Smooth muscle cell (in vitro differentiated cells): ENCODE measurements around the gene PDP2. TPM values are rescaled to one million over a fixed set of nuclear protein-coding genes. Genes with fewer than 3 reads are reported as not detected.

Experiments
- DNase-seq: peaks from one replicate; lab custom pipeline; 2025; ENCODE audit not compliant: unreplicated experiment; lab: John Stamatoyannopoulos, UW
- H2AFZ ChIP-seq: fragments of 200-600 bp; sonication (generic); 2 replicates; pipeline ENCODE4 v1.6.0; 2016; ENCODE audit warnings: antibody characterized with exemption, low read depth, mild to moderate bottlenecking
- H3F3A ChIP-seq: fragments of 200-600 bp; sonication (generic); 2 replicates; pipeline ENCODE4 v1.6.0; 2017; ENCODE audit warnings: antibody characterized with exemption, low read depth
- H3K27ac ChIP-seq: fragments of 200-600 bp; sonication (generic); 2 replicates; pipeline ENCODE4 v1.5.1; 2016; ENCODE audit warnings: low read depth, mild to moderate bottlenecking
- H3K27me3 ChIP-seq: fragments of 200-600 bp; sonication (generic); 2 replicates; pipeline ENCODE4 v1.6.1; 2016; ENCODE audit warnings: low read depth, mild to moderate bottlenecking
- H3K36me3 ChIP-seq: fragments of 200-600 bp; sonication (generic); 2 replicates; pipeline ENCODE4 v1.5.1; 2016; ENCODE audit warnings: low read depth
- H3K4me1 ChIP-seq: fragments of 200-600 bp; sonication (generic); 2 replicates; pipeline ENCODE4 v1.5.1; 2016; ENCODE audit warnings: low read depth
- H3K4me2 ChIP-seq: fragments of 200-600 bp; sonication (generic); 2 replicates; pipeline ENCODE4 v1.6.0; 2016; ENCODE audit warnings: mild to moderate bottlenecking
- H3K4me3 ChIP-seq: fragments of 200-600 bp; sonication (generic); 2 replicates; pipeline ENCODE4 v1.5.1; 2016; ENCODE audit warnings: mild to moderate bottlenecking
- H3K79me2 ChIP-seq: fragments of 200-600 bp; sonication (generic); 2 replicates; pipeline ENCODE4 v1.6.0; 2016; ENCODE audit warnings: low read depth, mild to moderate bottlenecking
- H3K9ac ChIP-seq: fragments of 200-600 bp; sonication (generic); 2 replicates; pipeline ENCODE4 v1.6.0; 2016; ENCODE audit warnings: low read depth
- H3K9me3 ChIP-seq: fragments of 200-600 bp; sonication (generic); replicated peaks from 2 replicates; pipeline ENCODE4 v1.5.1; 2016; ENCODE audit warnings: low read depth
- H4K20me1 ChIP-seq: fragments of 200-600 bp; sonication (generic); 2 replicates; pipeline ENCODE4 v1.6.0; 2016; ENCODE audit warnings: low read depth
- CTCF ChIP-seq: fragments of 200-600 bp; sonication (generic); IDR thresholded peaks from 2 replicates; pipeline ENCODE4 v1.5.1; 2017; ENCODE audit warnings: borderline replicate concordance, mild to moderate bottlenecking, antibody characterized with exemption; ENCODE audit not compliant: insufficient read depth, poor library complexity, severe bottlenecking
- WGBS: methylation state at CpG from one replicate; pipeline ENCODE4 v1.1.7; 2016; ENCODE audit warnings: low lambda C conversion rate; 5-methylcytosine and 5-hydroxymethylcytosine counted together
- polyA plus RNA-seq: library from polyadenylated mRNA; unstranded; fragments of >200 nt; fragmentation: Nextera tagmentation; extraction: Ambion mirVana; gene quantifications from 2 replicates; pipeline ENCODE4 v1.2.1, GENCODE V29; 2016
- total RNA-seq: library from RNA; depleted of rRNA; stranded (reverse); fragments of >200 nt; gene quantifications from 2 replicates; pipeline ENCODE4 v1.2.3, GENCODE V29; 2014

PDP2 gene
- total and polyA plus RNA-seq, 2 experiments from 2014 or later: 1.1 to 5.7 TPM

DNA sequence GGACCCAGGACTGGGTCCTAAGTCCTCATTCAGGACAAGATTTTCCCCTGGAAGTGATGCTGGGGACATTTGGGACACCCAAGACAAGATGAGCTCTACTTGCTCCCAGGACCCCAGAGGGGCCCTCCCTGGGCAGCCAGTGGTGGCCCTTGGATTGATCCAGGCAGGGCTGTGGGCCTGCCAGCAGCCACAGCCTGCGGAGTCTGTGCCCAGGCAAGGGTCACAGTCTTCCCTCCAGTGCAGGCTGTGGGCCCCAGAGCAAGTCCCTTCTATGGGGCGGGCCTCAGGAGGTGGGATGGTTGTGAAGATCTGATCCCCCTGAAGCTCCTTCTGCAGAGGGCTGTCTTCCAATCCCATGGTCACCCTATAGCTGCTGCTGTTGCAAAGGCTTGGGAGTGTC is 23.5 kb upstream of the PDP2 start:
- Histone ChIP-seq H3K79me2 (no peaks in the 10 kb centered on the region), H3K27me3 (peaks cover 6% of the 10 kb centered on the region), H3K9ac (no peak overlapping the region), H3K9me3 (no peaks in the 10 kb centered on the region), H3K4me3 (no peak overlapping the region), H3K36me3 (no peaks in the 10 kb centered on the region), H3K4me1 (no peaks in the 10 kb centered on the region), H3F3A (no peaks in the 10 kb centered on the region), H3K4me2 (no peak overlapping the region), H2AFZ (no peak overlapping the region), H4K20me1 (no peaks in the 10 kb centered on the region), H3K27ac (no peak overlapping the region)
- WGBS: 100% methylated on average over 2 of the region's 2 CpGs
- no peak for DNase-seq
- TF ChIP-seq CTCF: no peak

DNA sequence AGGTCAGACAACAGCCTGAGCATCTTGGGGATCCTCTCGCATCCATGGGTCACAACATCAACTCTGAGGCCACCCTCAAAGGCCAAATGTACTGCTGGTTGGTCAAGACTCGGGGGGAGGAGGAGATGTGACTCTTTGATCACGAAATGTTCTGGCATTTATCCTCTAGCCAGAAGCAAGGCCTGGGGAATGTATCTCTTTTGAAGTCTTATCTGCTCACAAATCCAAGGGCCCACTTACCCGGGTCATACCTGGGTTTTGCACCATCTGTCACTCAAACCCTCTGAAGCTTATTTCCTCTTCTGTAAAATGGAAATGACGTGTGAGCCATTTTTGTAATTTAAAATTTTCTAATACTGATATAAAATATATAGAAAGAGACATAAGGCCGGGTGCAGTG is 22.9 kb upstream of the PDP2 start:
- H3K9ac ChIP-seq: no peak overlapping the region
- H3K4me1 ChIP-seq: no peaks in the 10 kb centered on the region
- H3K9me3 ChIP-seq: no peaks in the 10 kb centered on the region
- H2AFZ ChIP-seq: no peak overlapping the region
- no peak overlapping the region for H3K4me2 ChIP-seq
- H3K27me3 ChIP-seq: peaks cover 6% of the 10 kb centered on the region
- H4K20me1 ChIP-seq: no peaks in the 10 kb centered on the region
- TF ChIP-seq CTCF: no peak
- no peaks in the 10 kb centered on the region for H3F3A ChIP-seq
- WGBS: 69% methylated on average over 6 of the region's 6 CpGs
- no peaks in the 10 kb centered on the region for H3K36me3 ChIP-seq
- no peak overlapping the region for H3K27ac ChIP-seq
- H3K79me2 ChIP-seq: no peaks in the 10 kb centered on the region
- no peak for DNase-seq
- H3K4me3 ChIP-seq: no peak overlapping the region

GRCh38 chr16:66858740-66859396 is 21.4 kb upstream of the PDP2 start:
- H3K4me3 ChIP-seq: no peak overlapping the region
- no peak overlapping the region for H2AFZ ChIP-seq
- no peaks in the 10 kb centered on the region for H3K4me1 ChIP-seq
- 53% methylated on average over 4 of the region's 4 CpGs for whole genome bisulfite sequencing
- no peaks in the 10 kb centered on the region for H3K27me3 ChIP-seq
- H4K20me1 ChIP-seq: no peaks in the 10 kb centered on the region
- DNase-seq: no peak
- no peaks in the 10 kb centered on the region for H3K79me2 ChIP-seq
- H3K9ac ChIP-seq: no peak overlapping the region
- no peaks in the 10 kb centered on the region for H3K36me3 ChIP-seq
- H3F3A ChIP-seq: no peaks in the 10 kb centered on the region
- no peaks in the 10 kb centered on the region for H3K9me3 ChIP-seq
- no peak overlapping the region for H3K27ac ChIP-seq
- no peak for TF ChIP-seq CTCF
- H3K4me2 ChIP-seq: no peak overlapping the region
